Measurements from ENCODE around the gene SLC38A10. TPM values are rescaled to one million over a fixed set of nuclear protein-coding genes. Genes with fewer than 3 reads are reported as not detected.
A peak's percentile ranks its signal among the peaks of the same experiment; 100 is the strongest.

The SLC38A10 gene
- total RNA-seq, 1 donor from 2014 or later, result 105 TPM

- Mint-ChIP-seq H3K4me3 (no peak overlapping the region), H3K9me3 (no peaks in the 10 kb centered on the region), H3K27ac (no peak overlapping the region), H3K4me1 (no peaks in the 10 kb centered on the region), H3K27me3 (no peaks in the 10 kb centered on the region), H3K36me3 (ENCODE audit: low read depth) (peaks cover 14% of the 10 kb centered on the region)
- DNase-seq, result no peak
- intact Hi-C loops (cut with micrococcal nuclease), result no loop called here
Measured at GRCh38 chr17:81260641-81261040, 34.5 kb downstream of the SLC38A10 start.

- no peaks in the 10 kb centered on the region for H3K9me3 Mint-ChIP-seq
- no peak overlapping the region for H3K27ac Mint-ChIP-seq
- H3K27me3 Mint-ChIP-seq, result no peaks in the 10 kb centered on the region
- H3K36me3 Mint-ChIP-seq (ENCODE audit: low read depth), result peaks cover 11% of the 10 kb centered on the region
- intact Hi-C loops (cut with micrococcal nuclease), result no loop called here
- H3K4me3 Mint-ChIP-seq, result no peak overlapping the region
- no peak for DNase-seq
- H3K4me1 Mint-ChIP-seq, result no peaks in the 10 kb centered on the region
Measured at GRCh38 chr17:81260171-81260570, 34.9 kb downstream of the SLC38A10 start.

GRCh38 chr17:81259058-81259605 is 36.0 kb downstream of the SLC38A10 start:
- H3K4me3 Mint-ChIP-seq, result no peak overlapping the region
- intact Hi-C loops (cut with micrococcal nuclease), result loop anchor here (10.0 kb wide), 1 partner anchor 66 kb away; no protein-coding TSS in a partner anchor
- no peaks in the 10 kb centered on the region for H3K9me3 Mint-ChIP-seq
- peaks cover 5% of the 10 kb centered on the region for H3K36me3 Mint-ChIP-seq (ENCODE audit: low read depth)
- H3K27me3 Mint-ChIP-seq, result no peaks in the 10 kb centered on the region
- no peak for DNase-seq
- H3K4me1 Mint-ChIP-seq, result no peaks in the 10 kb centered on the region
- no peak overlapping the region for H3K27ac Mint-ChIP-seq

- intact Hi-C loops (cut with micrococcal nuclease), result loop anchor here (10.0 kb wide), 1 partner anchor 67 kb away; no protein-coding TSS in a partner anchor
- Mint-ChIP-seq H3K9me3 (no peaks in the 10 kb centered on the region), H3K4me3 (no peak overlapping the region), H3K27ac (no peak overlapping the region), H3K4me1 (peaks cover 7% of the 10 kb centered on the region), H3K27me3 (no peaks in the 10 kb centered on the region), H3K36me3 (ENCODE audit: low read depth) (peaks cover 10% of the 10 kb centered on the region)
- no peak for DNase-seq
Measured at GRCh38 chr17:81258292-81258691, 36.8 kb downstream of the SLC38A10 start.

GRCh38 chr17:81257533-81257932 is 37.6 kb downstream of the SLC38A10 start:
- intact Hi-C loops (cut with micrococcal nuclease), result loop anchor here (10.0 kb wide), 1 partner anchor 67 kb away; no protein-coding TSS in a partner anchor
- H3K27ac Mint-ChIP-seq, result no peak overlapping the region
- peaks cover 10% of the 10 kb centered on the region for H3K4me1 Mint-ChIP-seq
- no peaks in the 10 kb centered on the region for H3K9me3 Mint-ChIP-seq
- no peak overlapping the region for H3K4me3 Mint-ChIP-seq
- no peaks in the 10 kb centered on the region for H3K27me3 Mint-ChIP-seq
- no peak for DNase-seq
- peaks cover 15% of the 10 kb centered on the region for H3K36me3 Mint-ChIP-seq (ENCODE audit: low read depth)

DNA sequence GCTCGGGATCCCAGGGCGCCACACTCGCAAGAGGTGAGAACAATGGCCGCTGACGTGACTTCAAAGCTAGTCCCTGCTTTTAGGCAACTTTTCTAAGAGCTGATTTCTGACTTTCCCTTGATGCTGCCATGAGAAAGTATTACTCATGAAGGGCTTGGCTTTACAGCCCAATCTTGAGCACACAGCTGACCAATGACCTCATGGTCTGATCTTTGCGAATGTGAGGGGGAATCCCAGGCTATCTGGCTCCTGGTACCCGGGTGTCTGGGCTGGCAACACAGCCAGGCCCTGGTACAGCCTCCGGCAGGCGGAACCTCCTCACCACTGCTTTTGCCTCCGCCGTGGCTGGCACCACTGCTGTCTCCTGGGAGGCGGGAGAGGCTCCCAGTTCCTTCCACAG is 38.5 kb downstream of the SLC38A10 start:
- Mint-ChIP-seq H3K4me3 (no peak overlapping the region), H3K36me3 (ENCODE audit: low read depth) (peaks cover 16% of the 10 kb centered on the region), H3K4me1 (peaks cover 10% of the 10 kb centered on the region), H3K9me3 (no peaks in the 10 kb centered on the region), H3K27ac (no peak overlapping the region), H3K27me3 (no peaks in the 10 kb centered on the region)
- no peak for DNase-seq
- intact Hi-C loops (cut with micrococcal nuclease), result loop anchor here (10.0 kb wide), 1 partner anchor 68 kb away; no protein-coding TSS in a partner anchor

DNA sequence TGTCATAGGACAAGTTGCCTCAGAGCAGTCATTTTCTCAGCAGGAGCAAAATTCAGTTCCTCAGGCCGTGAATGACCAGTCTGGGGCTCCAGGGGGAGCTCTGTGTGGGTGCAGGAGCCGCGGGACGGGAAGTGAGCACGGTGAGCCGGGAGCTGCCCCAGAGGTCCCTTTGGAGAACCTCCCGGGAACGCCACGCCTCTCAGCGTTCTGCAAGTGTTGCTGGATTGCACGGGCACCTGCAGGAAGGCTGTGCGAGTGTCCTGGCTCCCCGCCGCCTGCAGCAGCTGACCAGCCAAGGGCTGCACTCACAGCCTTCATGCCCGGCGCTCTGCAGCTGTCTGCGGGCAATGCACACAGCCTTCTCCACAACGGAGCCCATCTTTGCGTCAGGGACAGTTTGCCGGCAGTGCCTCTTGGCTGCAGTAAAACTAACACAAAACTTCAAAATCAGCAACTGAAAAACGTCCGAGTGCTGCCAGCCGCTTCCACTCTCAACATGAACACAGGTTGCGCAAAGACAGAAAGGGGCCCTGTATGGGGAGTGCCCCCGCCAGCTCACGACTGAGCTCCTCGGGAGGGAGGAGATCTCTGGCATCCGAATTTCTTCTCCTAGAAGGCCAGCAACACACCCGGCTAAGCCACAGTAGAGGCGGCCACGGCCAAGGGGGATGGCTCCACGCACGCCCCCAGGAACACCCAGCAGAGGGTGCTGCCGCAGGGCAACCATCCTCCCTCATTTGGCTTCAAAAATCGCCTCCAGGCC is 40.0 kb downstream of the SLC38A10 start:
- Mint-ChIP-seq H3K9me3 (no peaks in the 10 kb centered on the region), H3K4me1 (peaks cover 10% of the 10 kb centered on the region), H3K4me3 (no peak overlapping the region), H3K27ac (no peak overlapping the region), H3K36me3 (ENCODE audit: low read depth) (peaks cover 15% of the 10 kb centered on the region), H3K27me3 (no peaks in the 10 kb centered on the region)
- intact Hi-C loops (cut with micrococcal nuclease), result loop anchor here (5.0 to 10.0 kb wide), 3 partner anchors 70 to 297 kb away; partner anchors contain the start of gene FAAP100
- DNase-seq, result no peak

- Mint-ChIP-seq H3K4me1 (peaks cover 10% of the 10 kb centered on the region), H3K27me3 (no peaks in the 10 kb centered on the region), H3K27ac (peak overlapping the region; percentile 3), H3K4me3 (no peak overlapping the region), H3K36me3 (ENCODE audit: low read depth) (peaks cover 16% of the 10 kb centered on the region), H3K9me3 (no peaks in the 10 kb centered on the region)
- DNase-seq, result peak; percentile 86
- intact Hi-C loops (cut with micrococcal nuclease), result loop anchor here (1.0 to 10.0 kb wide), 5 partner anchors 42 to 299 kb away; partner anchors contain the start of genes FAAP100 and SLC38A10
Measured at GRCh38 chr17:81253358-81254131, 41.6 kb downstream of the SLC38A10 start.

GRCh38 chr17:81252987-81253329 is 42.1 kb downstream of the SLC38A10 start:
- Mint-ChIP-seq H3K27me3 (no peaks in the 10 kb centered on the region), H3K4me1 (peaks cover 10% of the 10 kb centered on the region)

DNA sequence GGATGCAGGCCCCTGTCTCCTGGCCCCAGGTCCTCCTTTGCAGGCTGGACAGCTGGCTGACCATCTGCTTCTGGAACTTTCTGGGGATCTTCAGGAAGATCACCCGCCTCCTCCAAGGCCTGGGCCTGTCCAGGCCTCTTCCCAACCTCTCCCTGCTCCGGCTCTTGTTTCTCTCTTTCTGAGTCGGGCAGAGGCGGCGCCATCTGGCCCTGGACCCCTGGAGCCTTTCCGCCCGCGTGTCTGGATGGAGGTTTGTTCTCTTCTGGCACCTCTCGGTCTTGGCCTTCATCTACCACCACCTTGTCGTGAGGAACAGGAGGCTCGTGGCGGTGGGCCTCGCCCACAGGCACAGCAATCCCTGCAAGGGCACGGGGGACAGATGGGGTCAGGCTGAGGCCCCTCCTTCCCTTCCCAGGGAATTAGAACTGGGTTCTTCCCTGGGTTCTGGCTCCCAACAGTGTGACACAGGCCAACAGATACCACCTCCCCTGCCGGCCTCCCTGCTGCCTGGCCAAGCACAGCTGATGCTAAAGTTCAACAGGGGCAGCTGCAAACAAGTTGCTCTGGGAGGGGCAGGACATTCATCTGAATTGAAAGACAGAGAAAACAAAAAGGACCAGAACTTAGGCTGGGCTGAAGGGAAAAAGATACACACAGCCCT is 42.7 kb downstream of the SLC38A10 start:
- Mint-ChIP-seq H3K27ac (no peak overlapping the region), H3K27me3 (no peaks in the 10 kb centered on the region), H3K4me1 (peaks cover 10% of the 10 kb centered on the region), H3K4me3 (no peak overlapping the region), H3K9me3 (no peaks in the 10 kb centered on the region), H3K36me3 (ENCODE audit: low read depth) (peaks cover 17% of the 10 kb centered on the region)
- DNase-seq, result no peak
- intact Hi-C loops (cut with micrococcal nuclease), result loop anchor here (5.0 to 10.0 kb wide), 3 partner anchors 72 to 300 kb away; partner anchors contain the start of gene FAAP100

More at GRCh38 chr17:81252987-81253329, 42.1 kb downstream of the SLC38A10 start:
- Mint-ChIP-seq H3K4me3 (no peak overlapping the region), H3K9me3 (no peaks in the 10 kb centered on the region), H3K27ac (no peak overlapping the region), H3K36me3 (ENCODE audit: low read depth) (peaks cover 17% of the 10 kb centered on the region)
- intact Hi-C loops (cut with micrococcal nuclease), result loop anchor here (1.0 to 10.0 kb wide), 5 partner anchors 42 to 299 kb away; partner anchors contain the start of genes FAAP100 and SLC38A10
- no peak for DNase-seq

DNA sequence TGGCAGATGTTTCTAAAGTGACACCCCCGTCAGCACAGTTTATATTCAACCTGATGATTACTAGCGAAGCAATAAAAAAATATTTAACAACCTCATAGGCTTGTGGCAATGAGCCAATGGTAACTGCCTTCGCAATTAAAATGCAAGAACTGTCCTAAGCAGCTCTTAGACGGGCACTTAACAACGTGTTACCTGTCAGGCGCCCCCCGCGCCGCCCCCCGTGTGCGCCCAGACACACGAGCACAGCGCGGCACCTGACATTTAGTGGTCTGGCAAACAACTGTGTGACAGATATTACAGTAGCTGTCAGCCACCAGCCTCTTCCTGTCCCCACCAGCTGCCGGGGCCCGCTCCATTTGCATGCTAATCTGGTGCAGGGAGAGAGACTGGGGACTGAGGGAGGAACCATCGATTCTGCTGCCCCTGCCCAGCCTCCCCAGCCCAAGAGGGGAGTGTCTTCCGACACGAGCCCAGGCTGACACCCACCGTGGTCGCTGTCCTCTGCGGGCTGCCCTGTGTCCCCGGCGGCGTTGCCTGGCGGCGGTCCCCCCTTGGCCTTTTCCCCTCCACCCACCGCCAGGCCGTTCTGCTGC is 43.3 kb downstream of the SLC38A10 start:
- no peaks in the 10 kb centered on the region for H3K27me3 Mint-ChIP-seq
- no peak overlapping the region for H3K27ac Mint-ChIP-seq
- intact Hi-C loops (cut with micrococcal nuclease), result loop anchor here (5.0 to 10.0 kb wide), 3 partner anchors 73 to 300 kb away; partner anchors contain the start of gene FAAP100
- H3K9me3 Mint-ChIP-seq, result no peaks in the 10 kb centered on the region
- peaks cover 10% of the 10 kb centered on the region for H3K4me1 Mint-ChIP-seq
- H3K36me3 Mint-ChIP-seq (ENCODE audit: low read depth), result peaks cover 17% of the 10 kb centered on the region
- H3K4me3 Mint-ChIP-seq, result no peak overlapping the region
- no peak for DNase-seq

- Mint-ChIP-seq H3K27ac (no peak overlapping the region), H3K9me3 (no peaks in the 10 kb centered on the region), H3K4me1 (peaks cover 10% of the 10 kb centered on the region), H3K36me3 (ENCODE audit: low read depth) (peaks cover 18% of the 10 kb centered on the region), H3K27me3 (no peaks in the 10 kb centered on the region), H3K4me3 (no peak overlapping the region)
- DNase-seq, result no peak
- intact Hi-C loops (cut with micrococcal nuclease), result loop anchor here (5.0 to 10.0 kb wide), 3 partner anchors 74 to 301 kb away; partner anchors contain the start of gene FAAP100
Measured at GRCh38 chr17:81251094-81251708, 43.9 kb downstream of the SLC38A10 start.

Data from activated CD4-positive, alpha-beta T cell treated with anti-CD3 and anti-CD28 coated beads, Interleukin-2, amount 10 ng/mL, durations not matched to agents 24 days and 14 days (primary cell).